ENCODE data around the gene SNAP23.
A peak's percentile ranks its signal among the peaks of the same experiment; 100 is the strongest.

SNAP23 gene

DNA sequence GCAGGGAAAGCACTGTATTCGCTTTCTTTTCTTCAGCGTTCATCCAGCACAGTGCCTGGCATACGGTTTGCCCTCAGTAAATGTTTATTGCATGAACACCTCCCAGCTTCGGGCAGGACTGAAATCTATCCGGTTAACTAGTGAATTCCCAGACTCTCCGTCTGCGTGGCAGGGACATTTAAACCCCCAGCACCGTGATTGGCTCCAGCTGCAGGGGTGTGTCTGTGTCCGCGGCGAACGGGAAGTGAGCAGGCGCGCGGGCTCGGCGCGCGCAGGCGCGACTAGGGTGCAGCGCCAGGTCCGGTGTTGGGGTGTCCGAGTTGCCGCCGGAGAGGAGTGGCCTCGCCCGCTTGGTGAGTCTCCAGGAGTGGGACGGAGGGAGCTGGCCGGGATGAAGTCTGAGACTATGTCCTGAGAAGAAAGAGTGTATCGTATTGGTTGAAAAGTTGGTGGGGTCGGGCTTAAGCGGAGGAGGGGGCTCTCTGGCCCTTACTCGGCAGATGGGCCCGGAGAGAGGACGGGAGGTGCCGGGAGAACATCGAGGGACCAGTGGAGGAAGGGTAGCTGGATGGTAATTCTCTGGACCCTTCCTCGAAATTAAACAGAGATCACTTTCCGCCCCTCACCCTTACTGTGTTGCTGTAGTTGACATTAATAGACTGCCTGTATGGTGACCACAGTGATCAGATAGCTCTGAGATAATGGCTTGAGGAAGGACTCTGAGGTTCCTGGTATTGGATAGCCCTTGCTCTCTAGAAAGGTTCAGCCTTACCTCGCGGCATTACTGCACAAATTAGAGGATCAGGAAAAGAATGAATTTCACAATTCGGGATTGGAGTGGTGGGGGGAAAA, at the start of gene SNAP23:
Gene SNAP23 (plus strand): TSS at position 274 of the 852 bp plus-strand sequence. CDS start 16,213 bp downstream, outside the sequence.
- peak; percentile 85 to 99 (median 92) for DNase-seq
- intact Hi-C loops (cut with DNase I) = loop anchor here (10.0 kb wide), 2 partner anchors 89 to 429 kb away; partner anchors contain the start of gene TTBK2

- intact Hi-C loops (cut with DNase I) = no loop called here
- no peak for DNase-seq
Observed at GRCh38 chr15:42447599-42447998, 47.8 kb upstream of the SNAP23 start.

- intact Hi-C loops (cut with DNase I) = no loop called here
- no peak for DNase-seq
Observed at GRCh38 chr15:42448281-42448680, 47.2 kb upstream of the SNAP23 start.

GRCh38 chr15:42449770-42450424, 45.5 kb upstream of the SNAP23 start:
- intact Hi-C loops (cut with DNase I) = no loop called here
- DNase-seq = no peak

DNA sequence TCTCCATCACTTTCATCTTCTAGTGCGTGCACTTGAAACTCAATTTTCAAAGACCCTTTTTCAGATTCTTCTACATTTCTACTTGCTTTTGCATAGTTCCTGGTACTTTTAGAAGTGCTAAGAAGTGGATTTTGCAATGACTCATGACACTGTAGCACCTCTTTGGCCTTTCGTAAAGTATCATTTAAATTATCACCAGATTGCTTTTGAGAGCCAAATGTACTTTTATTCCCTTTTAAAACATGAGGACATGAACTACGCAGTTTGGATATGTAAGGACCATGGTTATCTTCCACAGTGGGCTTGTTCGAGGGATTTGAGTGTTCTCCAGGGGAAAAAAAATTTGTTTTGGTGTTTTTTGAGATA, 45.0 kb upstream of the SNAP23 start:
- intact Hi-C loops (cut with DNase I) = no loop called here
- no peak for DNase-seq

- DNase-seq = no peak
- intact Hi-C loops (cut with DNase I) = no loop called here
Observed at GRCh38 chr15:42453826-42454225, 41.6 kb upstream of the SNAP23 start.

DNA sequence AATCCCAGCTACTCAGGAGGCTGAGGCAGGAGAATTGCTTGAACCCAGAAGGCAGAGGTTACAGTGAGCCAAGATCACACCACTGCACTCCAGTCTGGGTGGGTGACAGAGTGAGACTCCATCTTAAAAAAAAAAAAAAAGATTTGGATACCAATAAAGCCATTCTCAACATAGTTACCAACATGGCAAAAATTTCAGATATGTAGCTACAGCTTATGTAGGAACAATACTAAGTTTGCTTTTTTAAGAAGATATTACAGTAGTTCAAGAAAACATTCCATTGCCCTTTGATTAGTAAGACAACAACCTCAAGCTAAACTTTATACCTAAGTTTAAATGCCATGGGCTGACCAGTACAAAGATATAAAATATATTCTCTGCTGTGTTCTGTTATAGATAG, 38.9 kb upstream of the SNAP23 start:
- DNase-seq = no peak

GRCh38 chr15:42456971-42457370, 38.5 kb upstream of the SNAP23 start:
- intact Hi-C loops (cut with DNase I) = no loop called here
- DNase-seq = no peak

More for the DNA sequence above, 38.9 kb upstream of the SNAP23 start:
- intact Hi-C loops (cut with DNase I) = no loop called here

- DNase-seq = peak in 5 of 10 donors; percentile 9 to 80 (median 13)
- intact Hi-C loops (cut with DNase I) = no loop called here
Observed at GRCh38 chr15:42457445-42458442, 37.7 kb upstream of the SNAP23 start.

GRCh38 chr15:42461261-42461660, 34.2 kb upstream of the SNAP23 start:
- no peak for DNase-seq
- intact Hi-C loops (cut with DNase I) = loop anchor here (10.0 kb wide), 1 partner anchor 56 kb away; no protein-coding TSS in a partner anchor

DNA sequence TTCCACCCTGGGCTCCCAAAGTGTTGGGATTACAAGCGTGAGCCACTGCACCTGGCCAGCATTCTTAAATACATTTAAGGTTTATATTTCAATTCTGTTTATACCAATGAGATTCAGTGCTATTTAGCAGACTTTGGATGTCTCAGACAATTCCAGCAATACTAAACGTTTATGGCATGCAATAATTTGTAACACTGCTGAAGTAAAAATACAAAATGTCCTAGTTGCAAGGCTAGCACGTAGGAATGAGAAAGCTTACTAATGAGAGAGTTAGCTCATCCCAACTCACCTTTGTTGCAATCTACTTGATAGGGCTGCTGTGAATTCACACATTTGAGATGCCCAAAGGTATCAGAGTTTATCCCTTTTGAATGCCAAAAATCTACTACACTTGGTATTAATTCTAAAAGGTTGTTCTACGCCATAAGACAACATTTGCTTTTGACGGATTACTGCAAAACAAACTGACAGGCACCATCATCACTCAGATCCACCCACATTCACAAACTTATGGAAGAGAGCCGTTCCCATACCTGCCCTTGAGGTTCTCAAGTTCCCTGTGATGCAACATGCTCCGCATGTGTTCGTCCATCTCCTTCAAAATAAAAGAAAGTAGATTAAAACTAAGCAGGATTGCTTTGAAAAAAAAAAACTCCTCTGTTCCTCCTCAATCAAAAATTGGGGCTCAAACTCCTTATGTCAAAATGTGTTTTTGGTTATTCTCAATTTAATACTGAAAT, 29.7 kb upstream of the SNAP23 start:
- intact Hi-C loops (cut with DNase I) = loop anchor here (10.0 kb wide), 1 partner anchor 61 kb away; no protein-coding TSS in a partner anchor
- no peak for DNase-seq

GRCh38 chr15:42471002-42471401, 24.4 kb upstream of the SNAP23 start:
- no peak for DNase-seq
- intact Hi-C loops (cut with DNase I) = loop anchor here (5.0 to 10.0 kb wide), 3 partner anchors 196 to 406 kb away; partner anchors contain the start of genes GANC and TMEM87A

DNA sequence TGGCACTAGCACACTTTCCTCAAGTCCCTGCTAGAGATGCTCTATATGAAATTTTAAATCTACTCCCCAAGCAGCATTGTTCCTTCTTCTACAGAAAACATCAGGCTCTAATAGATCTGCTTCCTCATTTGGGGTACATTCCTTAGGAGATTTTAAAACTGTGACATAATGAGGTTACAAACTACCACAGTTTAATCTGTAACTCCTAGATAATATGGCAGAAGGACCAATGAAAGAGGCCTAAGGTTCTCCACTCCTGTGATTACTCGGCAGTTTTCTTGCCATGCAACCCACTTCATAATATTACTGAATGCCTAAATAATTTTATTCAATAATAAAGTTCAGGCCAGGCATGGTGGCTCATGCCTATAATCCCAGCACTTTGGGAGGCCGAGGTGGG, 20.6 kb upstream of the SNAP23 start:
- intact Hi-C loops (cut with DNase I) = loop anchor here (5.0 to 10.0 kb wide), 3 partner anchors 200 to 410 kb away; partner anchors contain the start of genes GANC and TMEM87A
- no peak for DNase-seq

DNA sequence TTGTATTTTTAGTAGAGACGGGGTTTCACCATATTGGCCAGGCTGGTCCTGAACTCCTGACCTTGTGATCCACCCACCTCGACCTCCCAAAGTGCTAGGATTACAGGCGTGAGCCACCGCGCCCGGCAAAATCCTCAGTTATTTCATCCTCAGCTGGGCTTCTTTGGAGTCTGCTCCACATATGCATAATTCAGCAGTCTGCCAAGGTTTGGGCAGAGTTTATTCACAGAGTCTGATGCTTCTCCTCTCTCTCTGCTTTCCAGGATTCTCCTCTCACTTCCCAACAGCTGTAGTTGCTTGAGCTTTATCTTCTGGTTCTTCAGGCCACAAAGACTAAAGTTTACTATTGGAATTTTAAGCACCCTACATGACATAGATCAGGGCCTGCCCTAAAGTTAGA, 12.7 kb upstream of the SNAP23 start:
- intact Hi-C loops (cut with DNase I) = no loop called here
- no peak for DNase-seq

- no peak for DNase-seq
- intact Hi-C loops (cut with DNase I) = no loop called here
Observed at GRCh38 chr15:42483677-42484076, 11.8 kb upstream of the SNAP23 start.

DNA sequence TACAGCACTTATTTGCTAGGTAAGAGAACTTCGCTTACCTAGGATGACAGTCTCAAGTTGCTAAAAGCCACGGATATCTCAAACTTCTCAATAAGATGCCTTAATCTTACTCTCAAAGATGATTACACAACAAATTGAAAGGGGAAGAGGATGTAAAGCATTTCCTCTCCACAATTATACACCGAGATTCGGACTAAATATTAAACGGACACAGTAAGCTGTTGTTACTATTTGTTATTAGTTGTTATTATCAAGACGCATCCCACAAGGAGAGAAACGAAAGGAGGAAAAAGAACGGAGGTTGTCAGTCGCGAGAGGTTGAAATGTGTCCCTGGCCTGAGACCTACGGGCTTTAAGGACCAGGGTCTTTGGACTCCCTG, 5.2 kb upstream of the SNAP23 start:
- intact Hi-C loops (cut with DNase I) = loop anchor here (5.0 to 10.0 kb wide), 4 partner anchors 57 to 435 kb away; partner anchors contain the start of genes HAUS2, LRRC57 and TTBK2
- DNase-seq = no peak

DNA sequence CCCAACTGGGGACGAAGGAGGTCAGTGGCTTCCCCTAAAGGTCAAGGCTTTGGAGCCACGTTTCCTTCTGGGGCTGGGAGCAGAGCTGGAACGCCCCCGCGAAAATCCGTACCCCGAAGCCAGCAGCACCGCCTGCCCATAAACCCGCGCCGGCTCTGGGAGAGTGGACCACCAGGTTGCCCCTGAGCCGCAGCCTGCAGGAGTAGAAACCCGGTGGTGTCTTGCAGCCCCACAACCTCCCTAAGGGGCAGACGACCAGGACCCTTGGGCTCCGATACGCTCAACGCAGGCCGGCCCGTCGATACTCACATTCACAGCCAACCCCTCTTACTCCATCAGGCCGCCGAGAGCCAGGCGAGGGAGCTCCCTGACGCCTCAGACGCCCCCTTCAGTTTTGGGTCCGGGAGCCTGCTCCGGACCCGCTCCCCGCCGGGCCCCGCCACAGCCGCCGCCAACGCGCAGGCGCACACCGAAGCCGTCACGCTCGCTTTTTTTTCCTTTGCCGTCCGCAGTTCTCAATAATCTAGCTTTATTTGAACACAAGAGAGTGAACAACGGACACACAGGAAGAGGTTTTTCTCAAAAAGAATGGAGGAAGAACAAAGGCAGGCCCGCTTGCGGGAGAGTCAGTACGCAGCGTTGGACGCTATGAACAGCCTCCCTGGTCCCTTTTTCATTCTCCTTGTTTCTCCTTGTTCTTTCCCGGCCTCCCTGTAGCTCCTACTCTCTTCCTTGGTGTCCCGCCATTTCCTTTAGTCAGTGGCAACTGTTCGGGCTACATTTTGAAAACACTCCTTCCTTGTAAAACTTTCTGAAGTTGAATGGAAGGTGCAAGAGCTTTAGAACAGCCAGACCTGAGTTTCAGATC, 4.5 kb upstream of the SNAP23 start, which contains the start of gene ZNF106:
Gene ZNF106 (minus strand): TSS at position 471 of the 868 bp plus-strand sequence. CDS start 18,852 bp downstream, outside the sequence.
- peak; percentile 82 to 98 (median 88) for DNase-seq
- intact Hi-C loops (cut with DNase I) = loop anchor here (5.0 to 10.0 kb wide), 4 partner anchors 56 to 434 kb away; partner anchors contain the start of genes HAUS2, LRRC57 and TTBK2
